Type B pancreatic cell (in vitro differentiated cells): Measurements from ENCODE around the gene CCDC102A. TPM values are rescaled to one million over a fixed set of nuclear protein-coding genes. Genes with fewer than 3 reads are reported as not detected.

ENCODE experiments used
- DNase-seq: peaks from one replicate; pipeline ENCODE4 v3.0.0; 2021; ENCODE audit warnings: mixed read lengths; ENCODE audit not compliant: unreplicated experiment; ENCODE audit errors: extremely low spot score
- H3K27ac Mint-ChIP-seq: 2 replicates; pipeline ENCODE4 v1.8.0; 2021; ENCODE audit warnings: mild to moderate bottlenecking, mixed read lengths
- H3K27me3 Mint-ChIP-seq: 2 replicates; pipeline ENCODE4 v1.8.0; 2021; ENCODE audit warnings: mixed read lengths
- H3K36me3 Mint-ChIP-seq: 2 replicates; pipeline ENCODE4 v1.8.0; 2021; ENCODE audit warnings: mixed read lengths
- H3K4me1 Mint-ChIP-seq: one replicate; pipeline ENCODE4 v1.8.0; 2021; ENCODE audit warnings: mixed read lengths; ENCODE audit not compliant: unreplicated experiment
- H3K4me3 Mint-ChIP-seq: 2 replicates; pipeline ENCODE4 v1.8.0; 2021; ENCODE audit warnings: mild to moderate bottlenecking, mixed read lengths
- H3K9me3 Mint-ChIP-seq: 2 replicates; pipeline ENCODE4 v1.8.0; 2021; ENCODE audit warnings: mixed read lengths
- total RNA-seq: library from RNA; stranded (reverse); gene quantifications from 2 replicates; pipeline ENCODE4 v1.2.1, GENCODE V29; 2021; ENCODE audit warnings: low replicate concordance
- TF ChIP-seq, protein P1 (sequence below): fragments of 200-600 bp; sonication (generic); conservative IDR thresholded peaks from 2 replicates; pipeline ENCODE4 v1.5.0; 2021; ENCODE audit warnings: antibody characterized with exemption, mild to moderate bottlenecking

CCDC102A gene
- total RNA-seq, 1 donor from 2014 or later: 14.4 TPM

DNA sequence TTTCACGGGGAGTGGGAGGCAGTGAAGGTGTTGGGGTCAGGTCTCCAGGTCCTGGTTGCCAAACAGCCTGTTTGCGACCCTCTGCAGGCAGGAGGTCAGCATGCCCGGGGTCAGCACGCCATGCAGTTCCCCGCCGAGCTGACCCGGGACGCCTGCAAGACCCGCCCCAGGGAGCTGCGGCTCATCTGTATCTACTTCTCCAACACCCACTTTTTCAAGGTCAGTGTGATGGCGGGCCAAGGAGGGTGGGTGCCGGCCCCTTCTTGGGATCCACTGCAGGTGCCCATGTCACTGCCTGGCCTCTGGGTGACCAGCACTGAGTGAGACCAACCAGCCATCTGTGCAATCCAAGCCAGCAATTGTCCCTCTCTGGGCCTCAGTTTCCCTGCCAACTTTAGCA lies 27.4 kb upstream of the CCDC102A start:
- H3K27me3 Mint-ChIP-seq: peaks cover 9% of the 10 kb centered on the region
- TF ChIP-seq, protein P1, sequence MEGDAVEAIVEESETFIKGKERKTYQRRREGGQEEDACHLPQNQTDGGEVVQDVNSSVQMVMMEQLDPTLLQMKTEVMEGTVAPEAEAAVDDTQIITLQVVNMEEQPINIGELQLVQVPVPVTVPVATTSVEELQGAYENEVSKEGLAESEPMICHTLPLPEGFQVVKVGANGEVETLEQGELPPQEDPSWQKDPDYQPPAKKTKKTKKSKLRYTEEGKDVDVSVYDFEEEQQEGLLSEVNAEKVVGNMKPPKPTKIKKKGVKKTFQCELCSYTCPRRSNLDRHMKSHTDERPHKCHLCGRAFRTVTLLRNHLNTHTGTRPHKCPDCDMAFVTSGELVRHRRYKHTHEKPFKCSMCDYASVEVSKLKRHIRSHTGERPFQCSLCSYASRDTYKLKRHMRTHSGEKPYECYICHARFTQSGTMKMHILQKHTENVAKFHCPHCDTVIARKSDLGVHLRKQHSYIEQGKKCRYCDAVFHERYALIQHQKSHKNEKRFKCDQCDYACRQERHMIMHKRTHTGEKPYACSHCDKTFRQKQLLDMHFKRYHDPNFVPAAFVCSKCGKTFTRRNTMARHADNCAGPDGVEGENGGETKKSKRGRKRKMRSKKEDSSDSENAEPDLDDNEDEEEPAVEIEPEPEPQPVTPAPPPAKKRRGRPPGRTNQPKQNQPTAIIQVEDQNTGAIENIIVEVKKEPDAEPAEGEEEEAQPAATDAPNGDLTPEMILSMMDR: no peak
- H3K36me3 Mint-ChIP-seq: no peaks in the 10 kb centered on the region
- no peak overlapping the region for H3K4me3 Mint-ChIP-seq
- peak; percentile 58 for DNase-seq
- H3K27ac Mint-ChIP-seq: no peak overlapping the region
- H3K9me3 Mint-ChIP-seq: peaks cover 14% of the 10 kb centered on the region
- H3K4me1 Mint-ChIP-seq: peaks cover 4% of the 10 kb centered on the region

DNA sequence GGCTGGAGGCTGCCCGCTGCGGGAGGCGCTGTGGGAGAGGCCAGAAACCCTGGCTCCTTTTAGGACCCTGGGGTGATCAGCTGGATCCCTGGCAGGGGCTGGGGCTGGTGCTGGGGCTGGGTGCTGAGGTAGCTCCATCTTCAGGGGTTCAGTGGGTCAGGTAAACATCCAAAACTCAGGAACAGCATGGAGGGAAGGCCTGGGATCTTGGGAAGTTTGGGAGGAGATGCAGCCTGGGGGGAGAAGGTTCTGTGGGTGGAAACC lies 27.0 kb upstream of the CCDC102A start:
- Mint-ChIP-seq H3K9me3 (peaks cover 14% of the 10 kb centered on the region), H3K36me3 (no peaks in the 10 kb centered on the region), H3K27ac (no peak overlapping the region), H3K4me3 (no peak overlapping the region), H3K27me3 (peaks cover 9% of the 10 kb centered on the region), H3K4me1 (peaks cover 4% of the 10 kb centered on the region)
- DNase-seq: no peak
- TF ChIP-seq, protein P1: no peak

DNA sequence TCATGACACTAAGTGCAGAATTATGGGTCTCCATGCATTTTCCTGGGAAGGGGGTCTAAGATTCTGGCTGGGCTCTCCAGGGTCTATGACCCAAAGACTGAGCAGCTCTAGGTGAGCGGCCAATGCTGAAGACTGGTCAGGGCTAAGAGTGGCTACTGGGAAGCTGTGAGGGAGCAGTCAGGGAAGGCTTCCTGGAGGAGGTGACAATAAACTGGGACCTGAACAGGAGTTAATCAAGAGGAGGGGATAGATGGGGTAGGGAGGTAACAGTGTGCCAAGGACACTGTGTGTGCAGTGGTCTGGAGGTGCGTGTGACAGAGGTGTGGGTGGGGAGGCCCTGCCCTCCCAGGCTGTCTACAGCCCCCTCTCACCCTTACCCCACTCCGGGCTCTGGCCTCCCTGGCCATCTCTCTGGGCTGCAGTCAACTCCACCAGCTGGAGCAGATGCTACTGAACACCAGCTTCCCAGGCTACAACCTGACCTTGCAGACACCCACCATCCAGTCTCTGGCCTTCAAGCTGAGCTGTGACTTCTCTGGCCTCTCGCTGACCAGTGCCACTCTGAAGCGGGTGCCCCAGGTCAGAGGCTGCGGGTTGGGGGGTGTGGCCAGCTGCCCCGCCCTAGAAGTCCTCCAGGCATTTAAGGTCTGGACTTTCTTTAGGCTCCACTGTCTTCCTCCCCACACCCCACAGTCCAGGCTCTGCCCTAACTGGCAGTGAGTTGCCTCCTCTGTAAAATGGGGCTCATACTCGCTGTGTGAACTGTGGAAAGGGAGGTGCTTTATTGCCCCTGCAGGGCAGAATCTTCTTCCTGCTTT lies 26.5 kb upstream of the CCDC102A start:
- Mint-ChIP-seq H3K36me3 (no peaks in the 10 kb centered on the region), H3K27me3 (peaks cover 9% of the 10 kb centered on the region), H3K27ac (no peak overlapping the region), H3K4me1 (peaks cover 4% of the 10 kb centered on the region), H3K9me3 (peaks cover 14% of the 10 kb centered on the region), H3K4me3 (no peak overlapping the region)
- DNase-seq: peak; percentile 54
- TF ChIP-seq, protein P1: no peak

DNA sequence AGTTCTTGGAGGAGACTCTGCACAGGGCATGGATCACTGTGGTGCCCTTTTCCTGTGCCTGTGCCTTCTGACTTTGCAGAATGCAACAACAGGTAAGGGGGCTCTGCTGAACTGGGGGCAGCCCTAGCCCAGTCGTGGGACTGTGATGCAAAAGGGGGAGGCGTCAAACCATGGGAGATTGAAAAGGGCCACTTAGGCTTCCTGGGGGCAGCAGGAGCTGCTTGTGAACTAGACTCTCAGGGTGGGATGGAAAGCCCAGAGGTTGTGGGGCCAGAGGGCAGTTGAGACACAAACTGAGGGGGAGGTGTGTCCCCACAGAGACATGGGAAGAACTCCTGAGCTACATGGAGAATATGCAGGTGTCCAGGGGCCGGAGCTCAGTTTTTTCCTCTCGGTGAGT lies 25.7 kb upstream of the CCDC102A start:
- H3K4me1 Mint-ChIP-seq: peaks cover 4% of the 10 kb centered on the region
- peaks cover 14% of the 10 kb centered on the region for H3K9me3 Mint-ChIP-seq
- H3K36me3 Mint-ChIP-seq: no peaks in the 10 kb centered on the region
- no peak overlapping the region for H3K27ac Mint-ChIP-seq
- peaks cover 9% of the 10 kb centered on the region for H3K27me3 Mint-ChIP-seq
- peak; percentile 42 for DNase-seq
- H3K4me3 Mint-ChIP-seq: no peak overlapping the region
- TF ChIP-seq, protein P1: no peak

- peak; percentile 36 for DNase-seq
- Mint-ChIP-seq H3K27me3 (peaks cover 9% of the 10 kb centered on the region), H3K4me1 (no peaks in the 10 kb centered on the region)
These were observed 22.9 kb upstream of the CCDC102A start for GRCh38 chr16:57559072-57559790.

More at GRCh38 chr16:57559072-57559790, 22.9 kb upstream of the CCDC102A start:
- TF ChIP-seq, protein P1: no peak
- Mint-ChIP-seq H3K27ac (no peak overlapping the region), H3K9me3 (peaks cover 14% of the 10 kb centered on the region), H3K4me3 (no peak overlapping the region), H3K36me3 (no peaks in the 10 kb centered on the region)
